GM06990 (cell line): ENCODE data around the gene CGA.
A peak's percentile ranks its signal among the peaks of the same experiment; 100 is the strongest.

Experiments
- DNase-seq: peaks from one replicate; pipeline ENCODE4 v3.0.0-alpha.2; 2011; ENCODE audit not compliant: insufficient read length; ENCODE audit errors: extremely low read depth
- H3K27me3 ChIP-seq: replicated peaks from 2 replicates; pipeline ENCODE4 v1.6.0; 2011; ENCODE audit warnings: low read length; ENCODE audit not compliant: control insufficient read depth, insufficient read depth
- H3K36me3 ChIP-seq: 2 replicates; pipeline ENCODE4 v1.5.1; 2011; ENCODE audit warnings: low read length; ENCODE audit not compliant: control insufficient read depth, insufficient read depth
- H3K4me3 ChIP-seq: replicated peaks from 2 replicates; pipeline ENCODE4 v1.5.1; 2011; ENCODE audit warnings: low read depth, mild to moderate bottlenecking, control low read depth, low read length
- CTCF ChIP-seq: IDR thresholded peaks from 2 replicates; pipeline ENCODE4 v1.5.1; 2011; ENCODE audit warnings: low read length, control low read depth, mild to moderate bottlenecking, inconsistent platforms; ENCODE audit not compliant: insufficient read depth, poor library complexity, severe bottlenecking

CGA gene

GRCh38 chr6:87070741-87071140 lies 24.2 kb downstream of the CGA start:
- Histone ChIP-seq H3K36me3 (no peaks in the 10 kb centered on the region), H3K27me3 (no peaks in the 10 kb centered on the region), H3K4me3 (no peak overlapping the region)
- DNase-seq = no peak
- TF ChIP-seq CTCF = no peak

- Histone ChIP-seq H3K4me3 (no peak overlapping the region), H3K36me3 (no peaks in the 10 kb centered on the region), H3K27me3 (no peaks in the 10 kb centered on the region)
- TF ChIP-seq CTCF = no peak
- DNase-seq = no peak
Measured at GRCh38 chr6:87068795-87069194, 26.1 kb downstream of the CGA start.

- peak; percentile 12 for DNase-seq
- H3K36me3 ChIP-seq = no peaks in the 10 kb centered on the region
- peak overlapping the region; percentile 43; the same call in 1 of the 2 replicates for H3K4me3 ChIP-seq
- no peaks in the 10 kb centered on the region for H3K27me3 ChIP-seq
- peak; percentile 61 for TF ChIP-seq CTCF
Measured at GRCh38 chr6:87066449-87067333, 28.2 kb downstream of the CGA start.

DNA sequence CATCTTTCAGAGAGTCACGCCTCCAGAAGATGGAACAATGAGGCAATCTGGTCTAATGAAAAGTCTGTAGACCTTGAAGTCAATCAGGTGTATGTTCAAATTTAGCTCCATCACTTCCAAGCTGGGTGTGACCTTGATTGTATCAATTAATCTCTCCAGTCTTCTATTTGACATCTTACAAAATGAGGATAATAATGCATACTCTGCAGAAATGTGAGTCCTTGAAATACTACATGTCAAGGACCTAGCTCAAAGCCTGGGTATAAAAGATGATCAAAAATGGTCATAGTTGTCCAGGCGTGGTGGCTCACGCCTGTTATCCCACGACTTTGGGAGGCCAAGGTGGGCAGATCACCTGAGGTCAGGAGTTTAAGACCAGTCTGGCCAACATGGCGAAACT lies 29.8 kb downstream of the CGA start:
- Histone ChIP-seq H3K27me3 (no peaks in the 10 kb centered on the region), H3K36me3 (no peaks in the 10 kb centered on the region), H3K4me3 (no peak overlapping the region)
- no peak for TF ChIP-seq CTCF
- DNase-seq = no peak

- no peaks in the 10 kb centered on the region for H3K36me3 ChIP-seq
- no peak for TF ChIP-seq CTCF
- H3K27me3 ChIP-seq = no peaks in the 10 kb centered on the region
- DNase-seq = no peak
- no peak overlapping the region for H3K4me3 ChIP-seq
Measured at GRCh38 chr6:87059943-87060342, 35.0 kb downstream of the CGA start.
